SK-N-SH treated with all-trans-retinoic acid at 6 μM for 48 hours (cell line): ENCODE results near the gene DLG2.

Experiments used
- ARNTL ChIP-seq: fragments of 450-650 bp; formaldehyde crosslinking; IDR thresholded peaks from 2 replicates; pipeline ENCODE4 v1.5.0; 2020; ENCODE audit warnings: low read depth, mild to moderate bottlenecking, moderate library complexity, borderline replicate concordance
- BACH2 ChIP-seq: fragments of 250-450 bp; sonication (Bioruptor Pico); IDR thresholded peaks from 2 replicates; pipeline ENCODE4 v1.9.0; 2021; ENCODE audit warnings: mild to moderate bottlenecking, borderline replicate concordance
- CREB5 ChIP-seq: fragments of 250-450 bp; sonication (Bioruptor Pico); IDR thresholded peaks from 2 replicates; pipeline ENCODE4 v1.5.1; 2020; ENCODE audit warnings: low read depth, mild to moderate bottlenecking, moderate library complexity
- CSDC2 ChIP-seq: fragments of 250-450 bp; sonication (Bioruptor Pico); IDR thresholded peaks from 2 replicates; pipeline ENCODE4 v1.5.0; 2020; ENCODE audit warnings: mild to moderate bottlenecking, moderate library complexity
- ESRRG ChIP-seq: fragments of 250-450 bp; sonication (Bioruptor Pico); IDR thresholded peaks from 2 replicates; pipeline ENCODE4 v1.6.1; 2021; ENCODE audit warnings: mild to moderate bottlenecking
- GLIS3 ChIP-seq: fragments of 250-450 bp; sonication (Bioruptor Pico); IDR thresholded peaks from 2 replicates; pipeline ENCODE4 v1.5.0; 2020; ENCODE audit warnings: mild to moderate bottlenecking, moderate library complexity
- PPARA ChIP-seq: fragments of 250-450 bp; sonication (Bioruptor Pico); IDR thresholded peaks from 2 replicates; pipeline ENCODE4 v1.5.0; 2020; ENCODE audit warnings: mild to moderate bottlenecking, borderline replicate concordance
- TOX ChIP-seq: fragments of 250-450 bp; sonication (Bioruptor Pico); IDR thresholded peaks from 2 replicates; pipeline ENCODE4 v1.8.0; 2021; ENCODE audit warnings: mild to moderate bottlenecking, moderate library complexity, borderline replicate concordance
- ZFP30 ChIP-seq: fragments of 450-650 bp; formaldehyde crosslinking; IDR thresholded peaks from 2 replicates; pipeline ENCODE4 v1.5.0; 2022; ENCODE audit warnings: mild to moderate bottlenecking, moderate library complexity
- ZNF70 ChIP-seq: fragments of 450-650 bp; formaldehyde crosslinking; IDR thresholded peaks from 2 replicates; pipeline ENCODE4 v1.5.0; 2020; ENCODE audit warnings: mild to moderate bottlenecking, moderate library complexity

DNA sequence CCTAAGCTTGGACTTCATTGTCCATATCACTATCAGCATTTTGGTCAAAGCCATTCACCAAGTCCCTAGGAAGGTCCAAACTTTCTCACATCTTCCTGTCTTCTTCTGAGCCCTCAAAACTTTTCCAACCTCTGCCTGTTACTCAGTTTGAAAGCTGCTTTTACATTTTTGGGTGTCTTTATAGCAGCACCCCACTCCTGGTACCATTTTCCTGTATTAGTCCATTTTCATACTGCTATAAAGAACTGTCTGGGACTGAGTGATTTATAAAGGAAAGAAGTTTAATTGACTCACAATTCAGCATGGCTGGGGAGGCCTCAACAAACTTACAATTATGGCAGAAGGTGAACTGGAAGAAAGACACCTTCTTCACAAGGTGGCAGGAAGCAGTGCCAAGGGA is 1624.0 kb downstream of the DLG2 start:
- no peak for TF ChIP-seq TOX (CRISPR knock-in tag)
- TF ChIP-seq GLIS3 (CRISPR knock-in tag) = no peak
- TF ChIP-seq ZNF70 = no peak
- TF ChIP-seq CREB5 (CRISPR knock-in tag) = no peak
- no peak for TF ChIP-seq BACH2 (CRISPR knock-in tag)
- no peak for TF ChIP-seq CSDC2
- TF ChIP-seq ZFP30 = no peak
- TF ChIP-seq ESRRG (CRISPR knock-in tag) = no peak
- TF ChIP-seq PPARA (CRISPR knock-in tag) = no peak
- TF ChIP-seq ARNTL (CRISPR knock-in tag) = no peak
